Fibroblast of pulmonary artery (primary cell): Measurements from ENCODE around the gene NOS1AP.

Experiments
- DNase-seq: peaks from one replicate; pipeline ENCODE4 v3.0.0-alpha.2; 2010; ENCODE audit warnings: low read depth
- H3K4me3 ChIP-seq: replicated peaks from 2 replicates; pipeline ENCODE4 v1.5.1; 2011; ENCODE audit warnings: low read depth, mild to moderate bottlenecking, control low read depth, low read length, moderate library complexity
- TF ChIP-seq, protein P1 (sequence below): IDR thresholded peaks from 2 replicates; pipeline ENCODE4 v1.5.1; 2011; ENCODE audit warnings: mild to moderate bottlenecking, control low read depth, low read length, inconsistent platforms; ENCODE audit errors: missing control alignments

NOS1AP gene

DNA sequence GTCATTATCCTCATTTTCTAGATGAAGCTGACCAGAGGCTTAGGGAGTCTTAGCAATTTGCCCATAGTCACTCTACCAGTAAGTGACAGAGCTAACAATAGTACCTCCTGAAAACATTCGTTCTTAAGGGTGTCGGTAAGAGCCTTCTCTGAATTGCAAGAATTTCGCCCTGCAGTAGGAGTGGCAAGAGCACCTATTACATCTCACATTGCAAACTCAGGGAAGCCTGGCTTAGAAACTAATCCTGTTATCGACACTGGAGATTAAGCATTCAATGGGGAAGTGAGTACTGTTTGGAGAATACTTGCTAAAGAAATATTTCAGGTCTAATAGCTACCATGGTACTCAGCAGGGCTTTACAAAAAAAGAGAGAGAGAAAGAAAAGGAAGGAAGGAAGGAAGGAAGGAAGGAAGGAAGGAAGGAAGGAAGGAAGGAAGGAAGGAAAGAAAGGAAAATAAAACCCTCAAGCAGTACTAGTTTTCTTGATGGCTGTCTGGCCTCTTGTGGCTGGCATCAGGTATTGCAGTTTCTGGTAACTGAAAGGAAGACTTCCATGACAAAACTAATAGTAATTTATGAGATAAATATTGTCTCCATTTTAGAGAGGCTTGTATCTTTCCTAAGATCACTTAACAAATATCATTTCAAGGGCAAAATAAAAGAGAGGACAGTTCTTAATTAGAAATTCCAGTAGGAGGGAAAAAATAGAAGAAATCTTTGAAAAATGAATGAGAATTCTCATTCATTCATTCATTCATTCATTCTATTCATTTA lies 322.5 kb downstream of the NOS1AP start:
- peak; percentile 69 for DNase-seq
- H3K4me3 ChIP-seq = no peak overlapping the region
- TF ChIP-seq, protein P1, sequence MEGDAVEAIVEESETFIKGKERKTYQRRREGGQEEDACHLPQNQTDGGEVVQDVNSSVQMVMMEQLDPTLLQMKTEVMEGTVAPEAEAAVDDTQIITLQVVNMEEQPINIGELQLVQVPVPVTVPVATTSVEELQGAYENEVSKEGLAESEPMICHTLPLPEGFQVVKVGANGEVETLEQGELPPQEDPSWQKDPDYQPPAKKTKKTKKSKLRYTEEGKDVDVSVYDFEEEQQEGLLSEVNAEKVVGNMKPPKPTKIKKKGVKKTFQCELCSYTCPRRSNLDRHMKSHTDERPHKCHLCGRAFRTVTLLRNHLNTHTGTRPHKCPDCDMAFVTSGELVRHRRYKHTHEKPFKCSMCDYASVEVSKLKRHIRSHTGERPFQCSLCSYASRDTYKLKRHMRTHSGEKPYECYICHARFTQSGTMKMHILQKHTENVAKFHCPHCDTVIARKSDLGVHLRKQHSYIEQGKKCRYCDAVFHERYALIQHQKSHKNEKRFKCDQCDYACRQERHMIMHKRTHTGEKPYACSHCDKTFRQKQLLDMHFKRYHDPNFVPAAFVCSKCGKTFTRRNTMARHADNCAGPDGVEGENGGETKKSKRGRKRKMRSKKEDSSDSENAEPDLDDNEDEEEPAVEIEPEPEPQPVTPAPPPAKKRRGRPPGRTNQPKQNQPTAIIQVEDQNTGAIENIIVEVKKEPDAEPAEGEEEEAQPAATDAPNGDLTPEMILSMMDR = peak; percentile 90

DNA sequence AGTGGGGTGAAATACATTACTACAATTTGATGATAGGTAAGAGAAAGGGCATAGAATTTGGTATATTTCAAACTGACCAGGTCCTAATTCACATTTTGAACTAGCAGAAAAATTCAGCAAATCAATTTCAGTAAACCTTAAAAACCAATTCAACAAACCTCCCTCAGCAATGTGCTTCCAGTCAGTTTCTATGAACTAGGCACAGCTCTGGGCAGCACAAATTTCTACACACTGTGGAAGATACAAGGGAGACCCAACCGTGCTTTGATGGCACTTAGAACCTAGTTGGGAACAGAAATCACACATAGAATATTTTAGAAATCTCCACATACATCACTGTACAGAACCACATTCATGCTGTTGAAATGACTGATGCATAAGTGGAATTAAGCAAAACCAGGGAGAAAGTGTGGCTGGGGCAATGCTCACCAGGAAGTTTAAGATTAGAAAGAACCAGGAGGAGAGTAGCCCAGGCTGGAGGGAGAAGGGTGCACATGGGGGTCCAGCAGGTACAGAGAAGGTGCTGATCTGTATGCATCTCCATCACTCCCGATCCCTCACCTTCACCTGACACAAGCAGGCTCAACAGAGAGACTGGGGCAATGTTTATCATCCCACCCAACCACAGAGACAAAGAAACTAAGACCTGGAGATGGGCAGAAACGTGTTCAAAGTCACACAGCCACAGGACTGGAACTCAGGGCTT lies 326.9 kb downstream of the NOS1AP start:
- no peak for DNase-seq
- no peak overlapping the region for H3K4me3 ChIP-seq
- TF ChIP-seq, protein P1 = no peak

DNA sequence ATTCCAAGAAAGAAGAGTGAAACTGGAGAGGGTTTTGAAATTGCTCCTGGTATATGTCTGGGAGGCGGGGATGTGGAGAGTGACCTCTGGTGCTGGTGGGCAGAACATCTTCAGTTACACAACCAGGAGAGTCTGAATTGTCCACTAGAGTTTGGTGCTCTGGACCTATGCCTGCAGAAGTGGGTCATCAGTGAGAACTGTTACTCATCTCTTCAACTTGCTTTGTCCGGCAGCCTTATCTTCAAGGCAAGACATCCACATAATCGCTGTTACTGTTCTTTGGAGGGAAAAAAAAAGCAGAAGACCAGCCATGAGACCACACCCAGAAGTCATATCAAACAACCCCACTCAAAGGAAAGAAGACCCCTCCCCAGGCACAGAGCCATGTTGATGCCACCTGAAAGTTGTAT lies 327.6 kb downstream of the NOS1AP start:
- DNase-seq = peak; percentile 32
- H3K4me3 ChIP-seq = no peak overlapping the region
- TF ChIP-seq, protein P1 = peak; percentile 7

DNA sequence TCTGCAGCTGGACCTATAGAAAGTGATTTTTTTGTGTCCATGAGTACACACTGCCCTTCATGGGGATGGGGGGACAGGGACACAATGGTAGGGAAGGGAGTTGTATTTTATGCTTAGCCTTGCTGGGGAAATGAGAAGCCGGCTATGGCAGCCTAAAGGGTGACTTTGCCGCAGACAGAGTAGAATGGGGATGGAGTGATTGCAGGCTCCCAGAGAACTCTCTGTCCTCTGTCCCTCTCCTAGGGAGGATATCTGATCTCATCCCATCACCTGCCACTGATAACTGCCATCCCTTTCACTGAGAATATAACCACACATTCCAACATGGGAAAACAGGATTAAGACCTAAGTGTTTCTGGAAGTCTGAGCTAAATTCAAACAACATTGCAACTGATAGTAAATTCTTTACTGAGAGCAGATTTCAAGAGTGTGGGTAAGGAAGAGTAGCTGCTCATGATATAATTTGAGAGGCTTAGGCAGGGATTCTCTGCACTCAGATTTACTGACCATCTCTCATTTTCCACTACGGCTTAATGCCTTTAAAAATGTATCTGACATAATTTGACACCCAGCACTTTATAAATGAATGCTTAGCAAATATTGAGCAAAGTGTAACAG lies 328.6 kb downstream of the NOS1AP start:
- TF ChIP-seq, protein P1 = no peak
- H3K4me3 ChIP-seq = no peak overlapping the region
- DNase-seq = no peak

DNA sequence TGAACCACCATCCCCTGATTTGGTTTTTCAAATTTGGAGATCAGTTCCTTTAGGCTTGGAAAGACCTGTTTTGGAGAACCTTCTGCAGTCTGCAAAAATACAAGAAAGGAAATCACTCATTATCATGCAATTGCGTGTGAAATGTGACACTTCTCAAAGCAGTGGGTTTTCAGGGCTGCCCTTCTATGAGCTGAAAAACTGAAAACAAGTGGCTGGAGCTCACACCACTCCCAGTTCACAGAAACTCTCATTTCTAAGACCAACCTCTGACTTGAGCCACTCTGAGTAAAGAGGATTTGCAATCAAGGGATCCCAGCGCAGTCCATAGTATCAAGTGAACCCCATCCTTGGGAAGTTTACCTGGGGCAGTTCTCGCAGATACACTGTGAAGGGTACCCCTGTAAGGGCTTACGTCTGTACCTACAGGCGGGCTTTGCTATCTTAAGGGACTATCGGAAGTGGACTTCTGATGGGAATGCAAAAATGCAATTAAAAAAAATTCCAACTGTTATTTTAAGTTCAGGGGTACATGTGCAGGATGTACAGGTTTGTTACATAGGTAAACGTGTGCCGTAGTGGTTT lies 329.6 kb downstream of the NOS1AP start:
- no peak for DNase-seq
- H3K4me3 ChIP-seq = no peak overlapping the region
- TF ChIP-seq, protein P1 = no peak

DNA sequence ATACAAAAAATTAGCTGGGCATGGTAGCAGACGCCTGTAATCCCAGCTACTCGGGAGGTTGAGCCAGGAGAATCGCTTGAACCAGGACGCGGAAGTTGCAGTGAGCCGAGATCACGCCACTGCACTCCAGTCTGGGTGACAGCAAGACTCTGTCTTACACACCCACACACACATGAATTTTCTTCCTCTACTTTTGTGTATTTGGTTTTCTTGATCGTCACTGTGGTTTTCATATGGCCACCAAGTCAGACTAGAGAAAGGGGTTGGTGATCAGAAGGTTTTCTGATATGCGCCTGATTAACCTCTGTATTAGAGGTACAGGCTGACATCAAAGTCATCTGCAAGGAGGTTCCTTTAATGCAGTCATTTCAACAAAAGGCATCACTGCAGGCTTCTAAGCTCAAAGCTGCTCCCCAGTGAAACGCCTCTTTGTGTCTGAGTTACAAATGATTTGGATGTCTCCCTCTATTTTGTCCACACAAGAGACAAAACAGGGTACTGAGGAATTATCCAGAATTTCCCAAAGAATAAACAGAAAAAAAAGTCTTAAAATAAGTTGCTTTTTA lies 331.4 kb downstream of the NOS1AP start:
- H3K4me3 ChIP-seq = no peak overlapping the region
- DNase-seq = no peak
- TF ChIP-seq, protein P1 = no peak
